Naive B cell (primary cell): ENCODE data around the gene CEP55. TPM values are rescaled to one million over a fixed set of nuclear protein-coding genes. Genes with fewer than 3 reads are reported as not detected.
A peak's percentile ranks its signal among the peaks of the same experiment; 100 is the strongest.
"Not testable (repeated sequence)": the region's sequence is repeated elsewhere in the genome, so short reads cannot be mapped to it uniquely, and the experiment has no call there.

Experiments used
- ATAC-seq, 2 donors: fragments of 150-1000 bp; cut with Tn5 transposase; 2 replicates each; pipeline ENCODE4 v1.10.0; 2021; ENCODE audit warnings: low read depth in 2 of 2, mild to moderate bottlenecking in 2 of 2, moderate library complexity in 2 of 2
- DNase-seq: peaks from one replicate; pipeline ENCODE4 v3.0.0; 2022
- H3K27ac Mint-ChIP-seq, 6 donors: one replicate each; pipeline ENCODE4 v1.8.0; 2020 to 2022; ENCODE audit warnings: mild to moderate bottlenecking in 6 of 6, mixed read lengths in 6 of 6, moderate library complexity in 5 of 6, inconsistent platforms in 2 of 6
- H3K27me3 Mint-ChIP-seq, 3 donors: one replicate each; pipeline ENCODE4 v1.8.0; 2021 to 2022; ENCODE audit warnings: mixed read lengths in 3 of 3, mild to moderate bottlenecking in 1 of 3
- H3K36me3 Mint-ChIP-seq, 2 donors: one replicate each; pipeline ENCODE4 v1.8.0; 2020 to 2022; ENCODE audit warnings: mixed read lengths in 2 of 2, inconsistent platforms in 1 of 2, mild to moderate bottlenecking in 1 of 2
- H3K4me1 Mint-ChIP-seq, 3 donors: one replicate each; pipeline ENCODE4 v1.8.0; 2020 to 2022; ENCODE audit warnings: mixed read lengths in 3 of 3, inconsistent platforms in 1 of 3, mild to moderate bottlenecking in 1 of 3, moderate library complexity in 1 of 3
- H3K4me3 Mint-ChIP-seq, 8 donors: one replicate each; pipeline ENCODE4 v1.8.0; 2020 to 2022; ENCODE audit warnings: mild to moderate bottlenecking in 8 of 8, mixed read lengths in 8 of 8, moderate library complexity in 8 of 8, inconsistent platforms in 2 of 8
- H3K9me3 Mint-ChIP-seq, 7 donors: one replicate each; pipeline ENCODE4 v1.8.0; 2020 to 2022; ENCODE audit warnings: mixed read lengths in 7 of 7, mild to moderate bottlenecking in 5 of 7, inconsistent platforms in 2 of 7, moderate library complexity in 1 of 7
- polyA plus RNA-seq, 6 donors: library from polyadenylated mRNA; unstranded; fragments of 300-500 nt; fragmentation: Illumina TruSeq; gene quantifications; one replicate each; pipeline ENCODE4 v1.2.3, GENCODE V29; 2021; ENCODE audit warnings: low read depth in 6 of 6

CEP55 gene
- polyA plus RNA-seq, 6 donors from 2014 or later, result 0.21 to 0.24 TPM; not detected in 4

GRCh38 chr10:93546995-93547394 lies 50.6 kb downstream of the CEP55 start:
- ATAC-seq, H3K36me3 Mint-ChIP-seq, H3K4me1 Mint-ChIP-seq, H3K9me3 Mint-ChIP-seq, H3K27ac Mint-ChIP-seq, DNase-seq, H3K4me3 Mint-ChIP-seq: not testable (repeated sequence)
- peaks cover 8 to 15% (median 10%) of the 10 kb centered on the region in 3 donors for H3K27me3 Mint-ChIP-seq

- peaks cover 8 to 16% (median 10%) of the 10 kb centered on the region in 3 donors for H3K27me3 Mint-ChIP-seq
- H3K4me3 Mint-ChIP-seq, result no peak overlapping the region
- H3K27ac Mint-ChIP-seq, result no peak overlapping the region
- H3K9me3 Mint-ChIP-seq, result no peaks in the 10 kb centered on the region
- DNase-seq, result no peak
- no peaks in the 10 kb centered on the region for H3K36me3 Mint-ChIP-seq
- ATAC-seq, result no peak
- peaks cover 0 to under 1% (median 0%) of the 10 kb centered on the region in 3 donors for H3K4me1 Mint-ChIP-seq
Measured at GRCh38 chr10:93547522-93547921, 51.1 kb downstream of the CEP55 start.

- H3K36me3 Mint-ChIP-seq, result no peaks in the 10 kb centered on the region
- H3K27ac Mint-ChIP-seq, result peak overlapping the region in 1 of 6 donors; percentile 5
- H3K27me3 Mint-ChIP-seq, result peaks cover 8 to 13% (median 10%) of the 10 kb centered on the region in 3 donors
- ATAC-seq, result no peak
- H3K9me3 Mint-ChIP-seq, result no peaks in the 10 kb centered on the region
- no peaks in the 10 kb centered on the region for H3K4me1 Mint-ChIP-seq
- no peak for DNase-seq
- H3K4me3 Mint-ChIP-seq, result no peak overlapping the region
Measured at GRCh38 chr10:93548376-93549071, 52.1 kb downstream of the CEP55 start.

GRCh38 chr10:93550606-93551005 lies 54.2 kb downstream of the CEP55 start:
- Mint-ChIP-seq H3K4me3 (no peak overlapping the region), H3K4me1 (peaks cover 0 to 6% (median 0%) of the 10 kb centered on the region in 3 donors), H3K36me3 (no peaks in the 10 kb centered on the region), H3K27me3 (peaks cover 8 to 23% (median 16%) of the 10 kb centered on the region in 3 donors), H3K27ac (no peak overlapping the region), H3K9me3 (no peaks in the 10 kb centered on the region)
- ATAC-seq (no peak), DNase-seq (no peak)

DNA sequence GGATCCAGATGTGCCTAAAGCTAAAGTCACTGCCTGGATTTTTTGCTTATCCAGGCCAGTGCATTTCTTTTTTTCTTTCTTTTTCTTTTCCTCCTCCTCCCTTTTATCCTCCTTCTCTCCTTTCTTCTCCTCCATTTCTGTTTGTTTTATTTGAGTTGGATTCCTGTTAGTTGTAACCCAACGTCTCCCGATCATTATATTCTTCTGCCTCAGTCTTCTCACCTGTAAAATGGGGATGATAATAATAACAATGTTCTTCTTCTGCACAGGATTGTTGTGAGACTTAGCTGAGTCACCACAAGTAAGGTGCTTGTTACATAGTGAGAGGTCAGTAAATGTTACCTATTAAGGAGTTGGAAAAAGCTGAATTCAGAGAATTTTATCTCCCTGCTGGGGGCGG lies 56.4 kb downstream of the CEP55 start:
- H3K4me1 Mint-ChIP-seq, result peaks cover 0 to 6% (median 0%) of the 10 kb centered on the region in 3 donors
- DNase-seq, result no peak
- no peaks in the 10 kb centered on the region for H3K36me3 Mint-ChIP-seq
- H3K4me3 Mint-ChIP-seq, result peak overlapping the region in 1 of 8 donors; percentile 8
- H3K9me3 Mint-ChIP-seq, result no peaks in the 10 kb centered on the region
- ATAC-seq, result no peak
- peaks cover 8 to 16% (median 9%) of the 10 kb centered on the region in 3 donors for H3K27me3 Mint-ChIP-seq
- peak overlapping the region in 1 of 6 donors; percentile 96 for H3K27ac Mint-ChIP-seq

- H3K4me3 Mint-ChIP-seq, result no peak overlapping the region
- DNase-seq, result no peak
- ATAC-seq, result no peak
- peak overlapping the region in 1 of 6 donors; percentile 2 for H3K27ac Mint-ChIP-seq
- no peaks in the 10 kb centered on the region for H3K9me3 Mint-ChIP-seq
- peaks cover 0 to 6% (median 0%) of the 10 kb centered on the region in 3 donors for H3K4me1 Mint-ChIP-seq
- peaks cover 14% of the 10 kb centered on the region in 3 donors for H3K27me3 Mint-ChIP-seq
- H3K36me3 Mint-ChIP-seq, result no peaks in the 10 kb centered on the region
Measured at GRCh38 chr10:93553482-93554315, 57.3 kb downstream of the CEP55 start.

GRCh38 chr10:93554316-93554663 lies 57.9 kb downstream of the CEP55 start:
- no peak overlapping the region for H3K27ac Mint-ChIP-seq
- H3K9me3 Mint-ChIP-seq, result no peaks in the 10 kb centered on the region
- DNase-seq (no peak), ATAC-seq (no peak)
- H3K4me1 Mint-ChIP-seq, result peaks cover 0 to 6% (median 0%) of the 10 kb centered on the region in 3 donors
- peaks cover 14 to 15% (median 14%) of the 10 kb centered on the region in 3 donors for H3K27me3 Mint-ChIP-seq
- H3K36me3 Mint-ChIP-seq, result no peaks in the 10 kb centered on the region
- no peak overlapping the region for H3K4me3 Mint-ChIP-seq

GRCh38 chr10:93554760-93555432 lies 58.5 kb downstream of the CEP55 start:
- H3K4me3 Mint-ChIP-seq, result no peak overlapping the region
- no peaks in the 10 kb centered on the region for H3K36me3 Mint-ChIP-seq
- DNase-seq, result peak; percentile 31
- H3K4me1 Mint-ChIP-seq, result peaks cover 0 to 6% (median 0%) of the 10 kb centered on the region in 3 donors
- H3K9me3 Mint-ChIP-seq, result no peaks in the 10 kb centered on the region
- peaks cover 14 to 22% (median 20%) of the 10 kb centered on the region in 3 donors for H3K27me3 Mint-ChIP-seq
- ATAC-seq, result peak in 1 of 2 donors; percentile 44
- no peak overlapping the region for H3K27ac Mint-ChIP-seq

DNA sequence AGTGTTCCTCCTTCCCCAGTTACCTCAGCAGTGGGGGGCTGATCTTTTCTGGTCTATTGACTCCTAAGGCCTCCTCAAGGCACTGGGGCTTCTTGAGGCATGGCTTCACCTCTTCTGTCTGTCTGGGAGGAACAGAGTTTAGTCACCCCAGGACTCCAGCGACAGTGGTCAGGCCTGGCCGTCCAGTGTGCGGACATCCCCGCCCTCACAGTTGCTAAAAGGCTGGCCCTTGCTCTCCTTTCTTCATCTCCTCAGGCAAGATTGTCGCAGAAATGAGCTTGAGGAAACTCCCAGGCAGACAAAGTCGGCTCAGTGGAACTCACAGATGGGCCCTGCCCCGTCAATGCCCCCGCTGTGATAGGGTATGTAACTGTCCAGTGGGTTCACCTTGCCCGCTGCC lies 63.1 kb downstream of the CEP55 start:
- no peak overlapping the region for H3K4me3 Mint-ChIP-seq
- peaks cover 21 to 43% (median 27%) of the 10 kb centered on the region in 3 donors for H3K27me3 Mint-ChIP-seq
- no peaks in the 10 kb centered on the region for H3K9me3 Mint-ChIP-seq
- ATAC-seq (no peak), DNase-seq (no peak)
- no peak overlapping the region for H3K27ac Mint-ChIP-seq
- H3K36me3 Mint-ChIP-seq, result no peaks in the 10 kb centered on the region
- H3K4me1 Mint-ChIP-seq, result peaks cover 0 to 6% (median 0%) of the 10 kb centered on the region in 3 donors

DNA sequence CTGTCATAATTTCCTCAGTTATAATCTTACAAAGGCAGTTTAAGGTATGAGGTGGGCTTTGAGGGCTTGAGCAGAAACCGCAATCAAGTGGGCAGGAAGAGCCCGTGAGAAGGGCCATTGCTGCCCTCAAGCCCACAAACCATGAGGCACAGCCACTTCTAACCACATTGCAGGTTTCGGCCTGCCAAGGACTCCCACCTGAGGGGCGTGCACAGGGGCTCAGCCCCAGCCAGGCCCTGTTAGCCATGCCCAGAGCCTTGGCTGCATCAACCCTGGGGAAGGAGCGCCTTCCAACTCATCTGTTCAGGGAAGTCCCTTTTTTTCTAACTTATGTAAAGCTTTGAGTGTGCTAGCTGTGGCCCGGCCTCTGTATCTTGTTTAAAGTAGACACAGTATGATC lies 64.1 kb downstream of the CEP55 start:
- no peaks in the 10 kb centered on the region for H3K4me1 Mint-ChIP-seq
- H3K36me3 Mint-ChIP-seq, result no peaks in the 10 kb centered on the region
- no peak overlapping the region for H3K4me3 Mint-ChIP-seq
- H3K27ac Mint-ChIP-seq, result no peak overlapping the region
- ATAC-seq (no peak), DNase-seq (no peak)
- no peaks in the 10 kb centered on the region for H3K9me3 Mint-ChIP-seq
- peaks cover 30 to 43% (median 32%) of the 10 kb centered on the region in 3 donors for H3K27me3 Mint-ChIP-seq

DNA sequence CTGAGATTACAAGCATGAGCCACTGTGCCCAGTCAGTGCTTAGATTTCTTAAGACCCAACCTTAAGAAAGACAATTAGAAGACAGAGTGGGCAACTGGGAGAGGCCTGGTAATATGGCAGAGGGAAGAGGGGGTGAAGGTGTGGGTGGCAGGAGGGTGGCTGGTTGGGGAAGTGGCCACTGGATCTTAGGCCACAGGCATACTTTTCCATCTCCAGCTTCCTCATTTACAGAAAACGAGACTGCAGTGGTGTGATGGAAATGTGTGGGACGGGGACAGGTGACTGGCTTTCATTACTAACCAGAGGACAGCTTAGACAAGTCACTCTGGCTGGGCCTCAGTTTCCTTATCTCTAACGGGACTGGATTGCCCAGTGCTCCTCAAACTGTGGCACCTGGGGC lies 69.0 kb downstream of the CEP55 start:
- H3K36me3 Mint-ChIP-seq, result no peaks in the 10 kb centered on the region
- H3K4me1 Mint-ChIP-seq, result peaks cover 0 to 9% (median 7%) of the 10 kb centered on the region in 3 donors
- peaks cover 49 to 67% (median 65%) of the 10 kb centered on the region in 3 donors for H3K27me3 Mint-ChIP-seq
- H3K27ac Mint-ChIP-seq, result no peak overlapping the region
- H3K4me3 Mint-ChIP-seq, result no peak overlapping the region
- no peaks in the 10 kb centered on the region for H3K9me3 Mint-ChIP-seq
- no peak for DNase-seq
- no peak for ATAC-seq

DNA sequence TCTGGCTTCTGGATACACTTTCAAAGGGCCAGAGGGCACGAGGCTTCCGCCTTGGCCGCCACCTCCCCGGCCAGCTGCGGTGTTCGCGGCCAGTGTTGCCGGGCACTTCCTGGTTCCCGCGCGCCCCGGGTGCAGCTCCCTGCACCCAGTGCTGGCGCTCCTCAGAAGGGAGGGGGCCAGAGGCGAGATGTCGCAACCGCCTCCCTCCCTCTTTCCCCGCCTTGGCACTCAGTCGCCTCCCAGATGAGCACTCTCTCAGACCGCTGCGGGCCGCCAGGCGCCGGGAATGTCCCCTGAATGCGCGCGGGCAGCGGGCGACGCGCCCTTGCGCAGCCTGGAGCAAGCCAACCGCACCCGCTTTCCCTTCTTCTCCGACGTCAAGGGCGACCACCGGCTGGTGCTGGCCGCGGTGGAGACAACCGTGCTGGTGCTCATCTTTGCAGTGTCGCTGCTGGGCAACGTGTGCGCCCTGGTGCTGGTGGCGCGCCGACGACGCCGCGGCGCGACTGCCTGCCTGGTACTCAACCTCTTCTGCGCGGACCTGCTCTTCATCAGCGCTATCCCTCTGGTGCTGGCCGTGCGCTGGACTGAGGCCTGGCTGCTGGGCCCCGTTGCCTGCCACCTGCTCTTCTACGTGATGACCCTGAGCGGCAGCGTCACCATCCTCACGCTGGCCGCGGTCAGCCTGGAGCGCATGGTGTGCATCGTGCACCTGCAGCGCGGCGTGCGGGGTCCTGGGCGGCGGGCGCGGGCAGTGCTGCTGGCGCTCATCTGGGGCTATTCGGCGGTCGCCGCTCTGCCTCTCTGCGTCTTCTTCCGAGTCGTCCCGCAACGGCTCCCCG lies 70.2 kb downstream of the CEP55 start, which contains the start of gene FFAR4:
FFAR4 (plus strand) TSS at position 231 of the 842 bp plus-strand sequence; CDS start at position 287, 56 bp downstream.
- DNase-seq, result no peak
- Mint-ChIP-seq H3K36me3 (no peaks in the 10 kb centered on the region), H3K4me3 (peak within 1 kb of the TSS in 1 of 8 donors; percentile 56), H3K27me3 (peaks cover 56 to 74% (median 62%) of the 10 kb centered on the region in 3 donors), H3K9me3 (no peaks in the 10 kb centered on the region), H3K27ac (no peak within 1 kb of the TSS), H3K4me1 (peaks cover 0 to 9% (median 7%) of the 10 kb centered on the region in 3 donors)
- ATAC-seq, result no peak
